ENCODE results near the gene VAMP8. TPM values are rescaled to one million over a fixed set of nuclear protein-coding genes. Genes with fewer than 3 reads are reported as not detected.

The VAMP8 gene
- total and polyA plus RNA-seq, 2 donors (not counting 3 experiments of a cell fraction or from before 2014, with no cell fraction given), result 39.0 to 68.7 TPM

DNA sequence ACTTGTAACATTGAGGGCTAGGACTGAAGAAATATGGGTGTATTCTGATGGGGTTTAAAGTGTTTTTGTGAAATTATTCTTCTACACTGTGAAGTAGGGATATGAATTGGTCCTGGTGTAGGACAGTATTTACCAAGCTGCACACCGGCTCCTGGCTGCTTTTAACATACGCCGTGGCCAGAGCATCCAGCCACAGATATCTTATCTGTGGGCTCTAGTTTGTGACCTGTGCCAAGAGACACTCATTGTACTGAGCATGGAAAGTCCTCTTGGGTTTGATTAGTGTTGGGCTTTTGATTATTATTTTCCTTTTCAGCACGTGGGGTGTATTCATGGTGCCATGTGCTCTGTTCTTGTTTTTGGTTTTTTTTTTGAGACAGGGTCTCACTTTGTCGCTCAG, 46.6 kb downstream of the VAMP8 start:
- Histone ChIP-seq H3K9ac (replicated peaks; ENCODE audit: extremely low read depth, insufficient read depth, low read length) (no peak overlapping the region), H3K4me3 (replicated peaks in 1 of 3; ENCODE audit: insufficient read depth in 1 of 3, low read depth in 1 of 3, low read length in 3 of 3) (no peak overlapping the region), H3K4me2 (ENCODE audit: insufficient read depth, low read length) (no peak overlapping the region), H3K9me3 (replicated peaks; ENCODE audit: control insufficient read depth, insufficient read depth, low read length) (no peaks in the 10 kb centered on the region), H3K4me1 (ENCODE audit: control insufficient read depth, extremely low read depth, insufficient read depth, low read length) (no peaks in the 10 kb centered on the region), H2AFZ (ENCODE audit: low read depth, low read length) (no peak overlapping the region), H3K36me3 (ENCODE audit: control insufficient read depth in 2 of 2, extremely low read depth in 1 of 2, insufficient read depth in 2 of 2, low read length in 2 of 2) (peaks cover 24 to 36% of the 10 kb centered on the region in 2 experiments), H3K79me2 (ENCODE audit: control insufficient read depth, insufficient read depth, low read length) (peaks cover 24% of the 10 kb centered on the region), H3K27me3 (ENCODE audit: control insufficient read depth in 2 of 2, insufficient read depth in 2 of 2, low read length in 2 of 2) (no peaks in the 10 kb centered on the region), H3K27ac (ENCODE audit: insufficient read depth, low read depth, low read length) (no peak overlapping the region), H3K9me1 (replicated peaks; ENCODE audit: control insufficient read depth, extremely low read depth, insufficient read depth, low read length) (no peaks in the 10 kb centered on the region), H4K20me1 (replicated peaks; ENCODE audit: control insufficient read depth, extremely low read depth, insufficient read depth, low read length) (no peaks in the 10 kb centered on the region)
- no peak for FAIRE-seq
- dilution Hi-C loops (cut with MboI; ENCODE audit: extremely low pct_ligation_motif_present, low sequenced_read_pairs), result no loop called here
- intact Hi-C loops (cut with micrococcal nuclease), result no loop called here
- no peak for DNase-seq (ENCODE audit: low read depth, low spot score)
- no peak for TF ChIP-seq POLR2A (IDR thresholded peaks at IDR 0.05; ENCODE audit: low read depth, low read length)
- TF ChIP-seq MYC (IDR thresholded peaks at IDR 0.05; ENCODE audit: low read depth, low read length), result no peak
- TF ChIP-seq, protein P1, sequence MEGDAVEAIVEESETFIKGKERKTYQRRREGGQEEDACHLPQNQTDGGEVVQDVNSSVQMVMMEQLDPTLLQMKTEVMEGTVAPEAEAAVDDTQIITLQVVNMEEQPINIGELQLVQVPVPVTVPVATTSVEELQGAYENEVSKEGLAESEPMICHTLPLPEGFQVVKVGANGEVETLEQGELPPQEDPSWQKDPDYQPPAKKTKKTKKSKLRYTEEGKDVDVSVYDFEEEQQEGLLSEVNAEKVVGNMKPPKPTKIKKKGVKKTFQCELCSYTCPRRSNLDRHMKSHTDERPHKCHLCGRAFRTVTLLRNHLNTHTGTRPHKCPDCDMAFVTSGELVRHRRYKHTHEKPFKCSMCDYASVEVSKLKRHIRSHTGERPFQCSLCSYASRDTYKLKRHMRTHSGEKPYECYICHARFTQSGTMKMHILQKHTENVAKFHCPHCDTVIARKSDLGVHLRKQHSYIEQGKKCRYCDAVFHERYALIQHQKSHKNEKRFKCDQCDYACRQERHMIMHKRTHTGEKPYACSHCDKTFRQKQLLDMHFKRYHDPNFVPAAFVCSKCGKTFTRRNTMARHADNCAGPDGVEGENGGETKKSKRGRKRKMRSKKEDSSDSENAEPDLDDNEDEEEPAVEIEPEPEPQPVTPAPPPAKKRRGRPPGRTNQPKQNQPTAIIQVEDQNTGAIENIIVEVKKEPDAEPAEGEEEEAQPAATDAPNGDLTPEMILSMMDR (IDR thresholded peaks at IDR 0.05; ENCODE audit: extremely low read depth in 1 of 2, insufficient read depth in 1 of 2, low read depth in 1 of 2, low read length in 2 of 2), result no peak
- TF ChIP-seq, protein P2, sequence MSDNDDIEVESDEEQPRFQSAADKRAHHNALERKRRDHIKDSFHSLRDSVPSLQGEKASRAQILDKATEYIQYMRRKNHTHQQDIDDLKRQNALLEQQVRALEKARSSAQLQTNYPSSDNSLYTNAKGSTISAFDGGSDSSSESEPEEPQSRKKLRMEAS (IDR thresholded peaks at IDR 0.05; ENCODE audit: insufficient read depth, insufficient read length), result no peak
- no peak for TF ChIP-seq POLR2AphosphoS5 (IDR thresholded peaks at IDR 0.05; ENCODE audit: insufficient read depth, low read depth, low read length)
- TF ChIP-seq GATA2 (IDR thresholded peaks at IDR 0.05; ENCODE audit: insufficient read depth, insufficient read length, low read depth, low read length), result no peak
- TF ChIP-seq FOS (IDR thresholded peaks at IDR 0.05; ENCODE audit: borderline replicate concordance, insufficient read depth, low read length), result no peak
- TF ChIP-seq EZH2 (IDR thresholded peaks at IDR 0.05; ENCODE audit: borderline replicate concordance, low read depth, low read length, severe bottlenecking), result no peak
- no peak for TF ChIP-seq JUN (IDR thresholded peaks at IDR 0.05; ENCODE audit: borderline replicate concordance, insufficient read depth, insufficient read length, low read depth)
- BruUV-seq (replicated peaks), result no TSS peak
- ChIA-PET CTCF (interaction anchor here (8.8 kb wide), 1 partner anchor 11 kb away, joined by 74 read pairs; no protein-coding TSS in a partner anchor), POLR2A (no interaction called here)

Data from endothelial cell of umbilical vein (primary cell).